HepG2 (cell line): ENCODE data around the gene IP6K3. TPM values are rescaled to one million over a fixed set of nuclear protein-coding genes. Genes with fewer than 3 reads are reported as not detected.

Experiments
- ARID3A ChIP-seq: IDR thresholded peaks from 2 replicates; pipeline ENCODE4 v1.6.1; 2012; ENCODE audit warnings: low read depth, low read length, improper control_type of control experiment
- CEBPB ChIP-seq: IDR thresholded peaks from 2 replicates; pipeline ENCODE4 v1.6.1; 2011; ENCODE audit warnings: low read depth, low read length, improper control_type of control experiment, borderline replicate concordance
- CREM ChIP-seq, 2 experiments: sonication (generic) in 1 of 2; formaldehyde crosslinking in 1 of 2; IDR thresholded peaks; 2 replicates each; pipeline versions ENCODE4 v1.4.0 to v1.6.1; 2016 to 2020; ENCODE audit warnings: antibody characterized with exemption in 1 of 2, mild to moderate bottlenecking in 1 of 2, missing genetic modification reagents in 1 of 2
- DBP ChIP-seq: sonication (generic); formaldehyde crosslinking; IDR thresholded peaks from 2 replicates; pipeline ENCODE4 v1.4.0; 2020; ENCODE audit warnings: missing genetic modification reagents; ENCODE audit errors: not compliant biosample characterization
- FOXK1 ChIP-seq: sonication (generic); formaldehyde crosslinking; IDR thresholded peaks from 2 replicates; pipeline ENCODE4 v1.4.0; 2020; ENCODE audit warnings: low read depth, missing genetic modification reagents, borderline replicate concordance
- GZF1 ChIP-seq: sonication (generic); formaldehyde crosslinking; IDR thresholded peaks from 2 replicates; pipeline ENCODE4 v1.5.1; 2020; ENCODE audit warnings: mild to moderate bottlenecking, missing genetic modification reagents
- POGZ ChIP-seq: sonication (generic); formaldehyde crosslinking; IDR thresholded peaks from 2 replicates; pipeline ENCODE4 v1.4.0; 2020; ENCODE audit warnings: mild to moderate bottlenecking, missing genetic modification reagents
- POLR2A ChIP-seq, 2 experiments: IDR thresholded peaks; 2 replicates each; pipeline ENCODE4 v1.6.1; 2011; ENCODE audit warnings: low read depth in 2 of 2, low read length in 2 of 2, mild to moderate bottlenecking in 1 of 2, moderate library complexity in 1 of 2; ENCODE audit not compliant: insufficient read depth in 1 of 2
- POLR2AphosphoS5 ChIP-seq: IDR thresholded peaks from 2 replicates; pipeline ENCODE4 v1.6.1; 2012; ENCODE audit warnings: low read depth, low read length
- POLR2G ChIP-seq: fragments of 200-400 bp; formaldehyde crosslinking; IDR thresholded peaks from 2 replicates; pipeline ENCODE4 v1.6.1; 2018; ENCODE audit warnings: mild to moderate bottlenecking, low read depth, low read length, moderate library complexity
- SMAD1 ChIP-seq: sonication (generic); formaldehyde crosslinking; IDR thresholded peaks from 2 replicates; pipeline ENCODE4 v1.4.0; 2020; ENCODE audit warnings: missing genetic modification reagents, low read depth, mild to moderate bottlenecking, borderline replicate concordance
- TBL1XR1 ChIP-seq: fragments of 150-350 bp; IDR thresholded peaks from 2 replicates; pipeline ENCODE4 v1.6.1; 2014; ENCODE audit warnings: borderline replicate concordance, low read length; ENCODE audit not compliant: partially characterized antibody
- ZBTB38 ChIP-seq: sonication (generic); formaldehyde crosslinking; IDR thresholded peaks from 2 replicates; pipeline ENCODE4 v1.5.1; 2020; ENCODE audit warnings: mild to moderate bottlenecking, missing genetic modification reagents
- ZFP1 ChIP-seq: IDR thresholded peaks from 2 replicates; pipeline ENCODE4 v1.6.1; 2016
- ZNF451 ChIP-seq: sonication (generic); formaldehyde crosslinking; IDR thresholded peaks from 2 replicates; pipeline ENCODE4 v1.5.0; 2020; ENCODE audit warnings: mild to moderate bottlenecking, missing genetic modification reagents
- ZNF501 ChIP-seq: sonication (generic); formaldehyde crosslinking; IDR thresholded peaks from 2 replicates; pipeline ENCODE4 v1.5.1; 2020; ENCODE audit warnings: mild to moderate bottlenecking, moderate library complexity, missing genetic modification reagents
- ZNF557 ChIP-seq: sonication (generic); formaldehyde crosslinking; IDR thresholded peaks from 2 replicates; pipeline ENCODE4 v1.4.0; 2020; ENCODE audit warnings: missing genetic modification reagents
- ZNF660 ChIP-seq: sonication (generic); formaldehyde crosslinking; IDR thresholded peaks from 2 replicates; pipeline ENCODE4 v1.5.1; 2020; ENCODE audit warnings: mild to moderate bottlenecking, low read depth, missing genetic modification reagents, borderline replicate concordance
- polyA plus RNA-seq, 8 experiments: library from polyadenylated mRNA; depleted of rRNA in 3 of 8; stranded (reverse) in 7 of 8; unstranded in 1 of 8; fragments of >200 nt; fragmentation: Illumina TruSeq in 4 of 8; extraction: Trizol in 4 of 8; gene quantifications; 2 replicates each; pipeline versions ENCODE4 v1.2.1 to v1.2.3, GENCODE V29; 2011 to 2016; ENCODE audit warnings: low read depth in 4 of 8, missing spikeins in 1 of 8, mixed read lengths in 1 of 8; ENCODE audit not compliant: insufficient read depth in 1 of 8
- total RNA-seq, 5 experiments: library from RNA; depleted of rRNA; stranded (reverse); fragments of >200 nt; fragmentation: Illumina TruSeq; extraction: Trizol; gene quantifications; 2 replicates each; pipeline ENCODE4 v1.2.3, GENCODE V29; 2016; ENCODE audit warnings: low read depth in 1 of 5
- TF ChIP-seq, protein P1 (sequence below): sonication (generic); formaldehyde crosslinking; IDR thresholded peaks from 2 replicates; pipeline ENCODE4 v1.5.0; 2020; ENCODE audit warnings: missing genetic modification reagents, mild to moderate bottlenecking, borderline replicate concordance
- TF ChIP-seq, protein P2 (sequence below): IDR thresholded peaks from 2 replicates; pipeline ENCODE4 v1.6.1; 2016; ENCODE audit warnings: low read depth, missing genetic modification reagents, missing compliant biosample characterization

The IP6K3 gene
- total and polyA plus RNA-seq, 2 of the 13 experiments (the other 11 are each of a cell fraction or from before 2014, with no cell fraction given): 0.11 to 0.18 TPM

DNA sequence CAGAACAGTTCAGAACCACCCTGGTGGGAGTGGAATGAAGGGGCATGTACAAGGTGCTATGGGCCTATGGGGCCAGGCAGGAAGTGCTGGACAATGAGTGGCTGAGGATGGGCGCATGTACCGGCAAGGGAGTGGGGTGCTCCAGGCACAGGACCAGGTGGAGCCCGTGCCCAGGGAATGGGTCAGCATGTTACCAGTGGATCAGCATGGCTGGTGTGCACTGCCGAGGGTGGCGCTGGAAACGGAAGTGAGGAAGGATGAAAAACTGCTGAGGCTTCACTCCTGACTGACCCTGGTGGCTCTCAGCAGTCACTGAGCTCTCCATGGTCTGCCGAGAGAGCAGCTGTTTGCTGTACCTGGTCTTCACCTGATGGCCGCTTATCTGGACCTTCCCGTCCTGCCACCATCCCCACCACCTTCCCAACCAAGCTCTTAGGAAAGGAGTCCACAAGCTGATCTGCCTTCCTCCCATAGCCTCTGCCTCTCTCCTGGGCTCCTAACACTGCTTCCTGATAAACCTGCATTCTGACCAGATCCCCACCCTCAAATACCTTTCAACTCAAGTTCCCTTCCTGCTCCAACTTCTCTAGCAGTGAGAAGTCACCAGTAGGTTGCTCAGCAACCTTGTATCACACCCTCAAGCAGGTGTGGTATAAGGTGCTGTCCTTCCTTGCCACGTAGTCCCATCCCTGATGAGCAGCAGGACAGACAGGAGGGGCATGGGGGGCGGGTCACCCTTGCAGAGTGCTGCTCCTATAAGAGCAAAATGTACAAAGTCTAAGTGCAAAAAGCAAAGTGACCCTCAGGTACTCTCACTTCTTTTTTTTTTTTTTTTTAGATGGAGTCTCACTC is 42.3 kb downstream of the IP6K3 start (continued):
- TF ChIP-seq ZBTB38 (peak; percentile 35; the same call in 1 of the 2 replicates), CREM (IDR thresholded peaks at IDR 0.05) (no peak), CREM (CRISPR knock-in tag; IDR thresholded peaks at IDR 0.05) (no peak), ZNF660 (no peak), GZF1 (CRISPR knock-in tag) (no peak), POLR2AphosphoS5 (no peak), SMAD1 (CRISPR knock-in tag) (no peak), ZNF501 (CRISPR knock-in tag) (no peak), POLR2A (IDR thresholded peaks at IDR 0.05; ENCODE audit: insufficient read depth in 1 of 2, low read depth in 2 of 2, low read length in 2 of 2) (0 out of 4 replicates have a peak, but pooled peaks of 1 of the 2 experiments have one; percentile 15), TBL1XR1 (no peak), POLR2G (peak; percentile 48; the same call in 1 of the 2 replicates), ZNF557 (no peak), CEBPB (no peak), ARID3A (no peak), FOXK1 (CRISPR knock-in tag) (no peak), POGZ (CRISPR knock-in tag) (no peak), ZNF451 (no peak), ZFP1 (CRISPR knock-in tag) (no peak), DBP (CRISPR knock-in tag) (no peak)
- TF ChIP-seq, protein P1, sequence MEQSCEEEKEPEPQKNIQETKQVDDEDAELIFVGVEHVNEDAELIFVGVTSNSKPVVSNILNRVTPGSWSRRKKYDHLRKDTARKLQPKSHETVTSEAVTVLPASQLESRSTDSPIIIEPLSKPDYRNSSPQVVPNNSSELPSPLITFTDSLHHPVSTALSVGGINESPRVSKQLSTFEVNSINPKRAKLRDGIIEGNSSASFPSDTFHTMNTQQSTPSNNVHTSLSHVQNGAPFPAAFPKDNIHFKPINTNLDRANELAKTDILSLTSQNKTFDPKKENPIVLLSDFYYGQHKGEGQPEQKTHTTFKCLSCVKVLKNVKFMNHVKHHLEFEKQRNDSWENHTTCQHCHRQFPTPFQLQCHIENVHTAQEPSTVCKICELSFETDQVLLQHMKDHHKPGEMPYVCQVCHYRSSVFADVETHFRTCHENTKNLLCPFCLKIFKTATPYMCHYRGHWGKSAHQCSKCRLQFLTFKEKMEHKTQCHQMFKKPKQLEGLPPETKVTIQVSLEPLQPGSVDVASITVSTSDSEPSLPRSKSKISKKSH: peak; percentile 61; the same call in 1 of the 2 replicates
- TF ChIP-seq, protein P2, sequence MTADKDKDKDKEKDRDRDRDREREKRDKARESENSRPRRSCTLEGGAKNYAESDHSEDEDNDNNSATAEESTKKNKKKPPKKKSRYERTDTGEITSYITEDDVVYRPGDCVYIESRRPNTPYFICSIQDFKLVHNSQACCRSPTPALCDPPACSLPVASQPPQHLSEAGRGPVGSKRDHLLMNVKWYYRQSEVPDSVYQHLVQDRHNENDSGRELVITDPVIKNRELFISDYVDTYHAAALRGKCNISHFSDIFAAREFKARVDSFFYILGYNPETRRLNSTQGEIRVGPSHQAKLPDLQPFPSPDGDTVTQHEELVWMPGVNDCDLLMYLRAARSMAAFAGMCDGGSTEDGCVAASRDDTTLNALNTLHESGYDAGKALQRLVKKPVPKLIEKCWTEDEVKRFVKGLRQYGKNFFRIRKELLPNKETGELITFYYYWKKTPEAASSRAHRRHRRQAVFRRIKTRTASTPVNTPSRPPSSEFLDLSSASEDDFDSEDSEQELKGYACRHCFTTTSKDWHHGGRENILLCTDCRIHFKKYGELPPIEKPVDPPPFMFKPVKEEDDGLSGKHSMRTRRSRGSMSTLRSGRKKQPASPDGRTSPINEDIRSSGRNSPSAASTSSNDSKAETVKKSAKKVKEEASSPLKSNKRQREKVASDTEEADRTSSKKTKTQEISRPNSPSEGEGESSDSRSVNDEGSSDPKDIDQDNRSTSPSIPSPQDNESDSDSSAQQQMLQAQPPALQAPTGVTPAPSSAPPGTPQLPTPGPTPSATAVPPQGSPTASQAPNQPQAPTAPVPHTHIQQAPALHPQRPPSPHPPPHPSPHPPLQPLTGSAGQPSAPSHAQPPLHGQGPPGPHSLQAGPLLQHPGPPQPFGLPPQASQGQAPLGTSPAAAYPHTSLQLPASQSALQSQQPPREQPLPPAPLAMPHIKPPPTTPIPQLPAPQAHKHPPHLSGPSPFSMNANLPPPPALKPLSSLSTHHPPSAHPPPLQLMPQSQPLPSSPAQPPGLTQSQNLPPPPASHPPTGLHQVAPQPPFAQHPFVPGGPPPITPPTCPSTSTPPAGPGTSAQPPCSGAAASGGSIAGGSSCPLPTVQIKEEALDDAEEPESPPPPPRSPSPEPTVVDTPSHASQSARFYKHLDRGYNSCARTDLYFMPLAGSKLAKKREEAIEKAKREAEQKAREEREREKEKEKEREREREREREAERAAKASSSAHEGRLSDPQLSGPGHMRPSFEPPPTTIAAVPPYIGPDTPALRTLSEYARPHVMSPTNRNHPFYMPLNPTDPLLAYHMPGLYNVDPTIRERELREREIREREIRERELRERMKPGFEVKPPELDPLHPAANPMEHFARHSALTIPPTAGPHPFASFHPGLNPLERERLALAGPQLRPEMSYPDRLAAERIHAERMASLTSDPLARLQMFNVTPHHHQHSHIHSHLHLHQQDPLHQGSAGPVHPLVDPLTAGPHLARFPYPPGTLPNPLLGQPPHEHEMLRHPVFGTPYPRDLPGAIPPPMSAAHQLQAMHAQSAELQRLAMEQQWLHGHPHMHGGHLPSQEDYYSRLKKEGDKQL: no peak
